Prostate gland (tissue), 2 donors: ENCODE measurements around the gene BRD2. TPM values are rescaled to one million over a fixed set of nuclear protein-coding genes. Genes with fewer than 3 reads are reported as not detected.

ENCODE experiments used
- DNase-seq: peaks from one replicate; pipeline ENCODE4 v3.0.0-alpha.2; 2019; ENCODE audit warnings: low spot score
- H3K27ac ChIP-seq, 2 donors: fragments of 200-600 bp; sonication (generic); 2 replicates each; pipeline ENCODE4 v1.5.1; 2017 to 2019
- H3K27me3 ChIP-seq: fragments of 200-600 bp; sonication (generic); replicated peaks from 2 replicates; pipeline ENCODE4 v1.5.1; 2019; ENCODE audit not compliant: insufficient read depth
- H3K36me3 ChIP-seq, 2 donors: fragments of 200-600 bp; sonication (generic); 1 replicate in 1 of 2; 2 replicates in 1 of 2; pipeline versions ENCODE4 v1.5.1 to v1.8.1; 2017 to 2019
- H3K4me1 ChIP-seq: fragments of 200-600 bp; sonication (generic); replicated peaks from 2 replicates; pipeline ENCODE4 v1.5.1; 2019
- H3K4me3 ChIP-seq, 2 donors: fragments of 200-600 bp; sonication (generic); 2 replicates each; pipeline ENCODE4 v1.5.1; 2017 to 2019
- H3K9me3 ChIP-seq: fragments of 200-600 bp; sonication (generic); 2 replicates; pipeline ENCODE4 v1.5.1; 2017
- CTCF ChIP-seq, 4 experiments: fragments of 200-600 bp in 2 of 4; fragments of 450-650 bp in 2 of 4; sonication (generic) in 2 of 4; IDR thresholded peaks; 1 replicate in 3 of 4; 2 replicates in 1 of 4; pipeline ENCODE4 v1.5.1; 2016 to 2019; ENCODE audit warnings: antibody characterized with exemption in 4 of 4, mild to moderate bottlenecking in 2 of 4, moderate library complexity in 2 of 4
- POLR2A ChIP-seq: fragments of 450-650 bp; IDR thresholded peaks from one replicate; pipeline ENCODE4 v1.6.1; 2016; ENCODE audit warnings: antibody characterized with exemption, mild to moderate bottlenecking
- POLR2AphosphoS5 ChIP-seq: sonication (generic); formaldehyde crosslinking; IDR thresholded peaks from one replicate; pipeline ENCODE4 v1.6.1; 2017; ENCODE audit warnings: antibody characterized with exemption
- WGBS: methylation state at CpG from one replicate; pipeline ENCODE4 v1.1.5; 2018; 5-methylcytosine and 5-hydroxymethylcytosine counted together
- intact Hi-C: fragments of 100-400 bp; cut with DNase I; formaldehyde crosslinking; loops from one replicate; pipeline ENCODE4 v1.14.2; 2022
- total RNA-seq, 2 donors: library from RNA; depleted of rRNA; stranded (reverse); fragments of >200 nt; gene quantifications; one replicate each; pipeline ENCODE4 v1.1.0, GENCODE V29; 2016

BRD2 gene
- total RNA-seq, 2 donors from 2014 or later = 153 to 252 TPM

GRCh38 chr6:32952817-32953739, 15.3 kb upstream of the BRD2 start, which contains the start of gene HLA-DMA:
Gene HLA-DMA (minus strand): TSS chr6:32953097. CDS start chr6:32953036, 61 bp downstream.
- peak; percentile 92 for DNase-seq
- no peaks in the 10 kb centered on the region for H3K4me1 ChIP-seq
- H3K36me3 ChIP-seq = no peaks in the 10 kb centered on the region
- peak within 1 kb of the TSS; percentile 21 to 57 for H3K27ac ChIP-seq
- TF ChIP-seq POLR2AphosphoS5 (peak; percentile 96), CTCF (IDR thresholded peaks at IDR 0.05) (peak; percentile 35 to 92 (median 78)), POLR2A (peak; percentile 78)
- no peaks in the 10 kb centered on the region for H3K9me3 ChIP-seq
- no peaks in the 10 kb centered on the region for H3K27me3 ChIP-seq
- peak within 1 kb of the TSS in 1 of 2 donors; percentile 10 for H3K4me3 ChIP-seq
- WGBS = 34% methylated on average over 10 of the region's 10 CpGs
- intact Hi-C loops = no loop called here

GRCh38 chr6:32953775-32954174, 14.6 kb upstream of the BRD2 start:
- 76% methylated on average over 4 of the region's 4 CpGs for WGBS
- no peak for DNase-seq
- Histone ChIP-seq H3K27me3 (no peaks in the 10 kb centered on the region), H3K27ac (no peak overlapping the region), H3K36me3 (no peaks in the 10 kb centered on the region), H3K9me3 (no peaks in the 10 kb centered on the region), H3K4me1 (no peaks in the 10 kb centered on the region), H3K4me3 (no peak overlapping the region)
- intact Hi-C loops = no loop called here
- TF ChIP-seq CTCF (IDR thresholded peaks at IDR 0.05) (no peak), POLR2AphosphoS5 (no peak), POLR2A (no peak)

GRCh38 chr6:32954267-32954666, 14.1 kb upstream of the BRD2 start:
- Histone ChIP-seq H3K36me3 (no peaks in the 10 kb centered on the region), H3K27ac (no peak overlapping the region), H3K27me3 (no peaks in the 10 kb centered on the region), H3K4me3 (no peak overlapping the region), H3K9me3 (no peaks in the 10 kb centered on the region), H3K4me1 (no peaks in the 10 kb centered on the region)
- intact Hi-C loops = no loop called here
- TF ChIP-seq POLR2AphosphoS5 = no peak
- no peak for TF ChIP-seq POLR2A
- TF ChIP-seq CTCF (IDR thresholded peaks at IDR 0.05) = no peak
- DNase-seq = no peak
- 80% methylated on average over 4 of the region's 4 CpGs for WGBS

- DNase-seq = no peak
- Histone ChIP-seq H3K27ac (no peak overlapping the region), H3K27me3 (no peaks in the 10 kb centered on the region), H3K4me3 (no peak overlapping the region), H3K4me1 (no peaks in the 10 kb centered on the region), H3K9me3 (no peaks in the 10 kb centered on the region), H3K36me3 (no peaks in the 10 kb centered on the region)
- intact Hi-C loops = no loop called here
- WGBS = 33% methylated on average over 3 of the region's 3 CpGs
- TF ChIP-seq POLR2AphosphoS5 (no peak), POLR2A (no peak), CTCF (IDR thresholded peaks at IDR 0.05) (no peak)
These were observed 13.2 kb upstream of the BRD2 start for GRCh38 chr6:32954986-32955802.
